IMR-90 (cell line): ENCODE data around the gene NEUROD6.

Source experiments
- BHLHE40 ChIP-seq: fragments of 150-350 bp; IDR thresholded peaks from 2 replicates; pipeline ENCODE4 v1.6.1; 2016; ENCODE audit warnings: mild to moderate bottlenecking, low read depth, low read length
- CTCF ChIP-seq: conservative IDR thresholded peaks from 2 replicates; pipeline ENCODE4 v1.5.1; 2012; ENCODE audit warnings: mild to moderate bottlenecking, low read depth, low read length, improper control_type of control experiment
- FOS ChIP-seq: fragments of 150-350 bp; IDR thresholded peaks from 2 replicates; pipeline ENCODE4 v1.6.1; 2016; ENCODE audit warnings: low read depth, low read length
- POLR2A ChIP-seq: IDR thresholded peaks from 2 replicates; pipeline ENCODE4 v1.6.1; 2012; ENCODE audit warnings: mild to moderate bottlenecking, low read depth, low read length
- RAD21 ChIP-seq: IDR thresholded peaks from 2 replicates; pipeline ENCODE4 v1.6.1; 2012; ENCODE audit warnings: low read length, improper control_type of control experiment
- SMC3 ChIP-seq: fragments of 150-350 bp; IDR thresholded peaks from 2 replicates; pipeline ENCODE4 v1.6.1; 2016; ENCODE audit warnings: low read depth, mild to moderate bottlenecking, antibody characterized with exemption, low read length, moderate library complexity
- USF2 ChIP-seq: fragments of 150-350 bp; IDR thresholded peaks from 2 replicates; pipeline ENCODE4 v1.6.1; 2017; ENCODE audit warnings: mild to moderate bottlenecking, antibody characterized with exemption, low read length, low read depth

GRCh38 chr7:31307972-31308371 lies 32.6 kb downstream of the NEUROD6 start:
- TF ChIP-seq CTCF, result no peak
- TF ChIP-seq POLR2A, result no peak
- no peak for TF ChIP-seq FOS
- TF ChIP-seq RAD21, result no peak
- no peak for TF ChIP-seq SMC3
- TF ChIP-seq BHLHE40, result no peak
- TF ChIP-seq USF2, result no peak
